Kidney (tissue), 14 donors: ENCODE data around the gene TAF6L. TPM values are rescaled to one million over a fixed set of nuclear protein-coding genes. Genes with fewer than 3 reads are reported as not detected.
"Not testable (repeated sequence)": the region's sequence is repeated elsewhere in the genome, so short reads cannot be mapped to it uniquely, and the experiment has no call there.

Source experiments
- DNase-seq, 5 donors: peaks; one replicate each; pipeline ENCODE4 v3.0.0-alpha.2; 2013 to 2020
- FAIRE-seq: peaks from 2 replicates; lab custom pipeline; 2012; peaks lifted over from hg19 to GRCh38; lab: Jason Lieb, UNC
- H3K27ac ChIP-seq, 2 donors: one replicate each; pipeline ENCODE4 v1.7.0; 2013; ENCODE audit warnings: low read depth in 2 of 2, low read length in 2 of 2, inconsistent platforms in 1 of 2
- H3K27me3 ChIP-seq: one replicate; pipeline ENCODE4 v1.7.1; 2013; ENCODE audit warnings: low read length, inconsistent platforms; ENCODE audit not compliant: control insufficient read depth, insufficient read depth
- H3K36me3 ChIP-seq, 3 donors: one replicate each; pipeline versions ENCODE4 v1.7.0 to v1.7.1; 2013; ENCODE audit warnings: low read length in 3 of 3, control low read depth in 1 of 3, inconsistent platforms in 1 of 3; ENCODE audit not compliant: insufficient read depth in 3 of 3, control insufficient read depth in 2 of 3
- H3K4me1 ChIP-seq, 3 donors: one replicate each; pipeline versions ENCODE4 v1.7.0 to v1.7.1; 2013; ENCODE audit warnings: low read length in 3 of 3, inconsistent platforms in 1 of 3, low read depth in 1 of 3; ENCODE audit not compliant: control insufficient read depth in 2 of 3, insufficient read depth in 2 of 3
- H3K4me3 ChIP-seq, 3 donors: one replicate each; pipeline versions ENCODE4 v1.7.0 to v1.8.1; 2013; ENCODE audit warnings: low read length in 3 of 3, control low read depth in 1 of 3, inconsistent platforms in 1 of 3
- H3K9ac ChIP-seq, 3 donors: one replicate each; pipeline versions ENCODE4 v1.7.0 to v1.7.1; 2013; ENCODE audit warnings: low read length in 3 of 3, control low read depth in 1 of 3, inconsistent platforms in 1 of 3
- H3K9me3 ChIP-seq, 3 donors: one replicate each; pipeline versions ENCODE4 v1.7.0 to v1.7.1; 2013; ENCODE audit warnings: low read length in 3 of 3, control low read depth in 1 of 3, inconsistent platforms in 1 of 3; ENCODE audit not compliant: control insufficient read depth in 2 of 3, insufficient read depth in 1 of 3
- intact Hi-C: fragments of 100-400 bp; cut with DNase I; formaldehyde crosslinking; loops from one replicate; pipeline ENCODE4 v1.11.1; 2022
- polyA plus RNA-seq: library from polyadenylated mRNA; stranded (reverse); fragments of 350-450 nt; fragmentation: Illumina TruSeq; extraction: RNeasy Lipid Tissue Mini Kit (QIAGEN cat#74804); gene quantifications from one replicate; pipeline ENCODE4 v1.2.3, GENCODE V29; 2014; ENCODE audit warnings: low read depth, low replicate concordance; ENCODE audit not compliant: insufficient read depth
- total RNA-seq: library from RNA; stranded (reverse); fragmentation: NEBNext Ultra II Directional; extraction: Animal tissue kit (Norgen Biotek cat#: 25700); gene quantifications from one replicate; pipeline ENCODE4 v1.2.1, GENCODE V29; 2021
- TF ChIP-seq, protein P1 (sequence below): IDR thresholded peaks from 3 replicates; pipeline ENCODE4 v1.5.1; 2012; ENCODE audit warnings: mild to moderate bottlenecking, moderate library complexity, borderline replicate concordance; ENCODE audit not compliant: insufficient read depth; ENCODE audit errors: extremely low read depth
- donor health status: control.
- donor health status: control.
- donor health status: control.
- donor health status: control.
- donor health status: control.
- donor health status: DM: yes; HTN: yes; CAD: no.
- donor health status: Normal renal cell carcinoma (clear cell type).

TAF6L gene
- total and polyA plus RNA-seq, 2 donors from 2014 or later: 19.3 to 27.1 TPM

DNA sequence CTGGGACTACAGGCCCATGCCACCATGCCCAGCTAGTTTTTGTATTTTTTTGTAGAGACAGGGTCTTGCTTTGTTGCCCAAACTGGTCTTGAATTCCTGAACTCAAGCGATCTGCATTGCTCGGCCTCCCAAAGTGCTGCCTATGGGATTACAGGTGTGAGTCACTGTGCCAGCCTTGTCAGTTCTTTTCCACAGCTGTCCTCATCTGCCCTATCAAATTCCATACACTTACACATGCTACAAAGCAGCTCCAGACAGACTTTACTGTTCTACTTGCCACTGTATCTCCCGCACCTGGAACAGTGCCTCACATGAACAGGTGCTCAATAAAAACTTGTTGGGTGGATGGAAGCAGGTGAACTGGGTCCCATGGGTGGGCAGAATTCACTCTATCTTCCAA, 52.5 kb downstream of the TAF6L start:
- DNase-seq: no peak
- H3K27ac ChIP-seq: no peak overlapping the region
- intact Hi-C loops: no loop called here
- H3K27me3 ChIP-seq: no peaks in the 10 kb centered on the region
- TF ChIP-seq, protein P1, sequence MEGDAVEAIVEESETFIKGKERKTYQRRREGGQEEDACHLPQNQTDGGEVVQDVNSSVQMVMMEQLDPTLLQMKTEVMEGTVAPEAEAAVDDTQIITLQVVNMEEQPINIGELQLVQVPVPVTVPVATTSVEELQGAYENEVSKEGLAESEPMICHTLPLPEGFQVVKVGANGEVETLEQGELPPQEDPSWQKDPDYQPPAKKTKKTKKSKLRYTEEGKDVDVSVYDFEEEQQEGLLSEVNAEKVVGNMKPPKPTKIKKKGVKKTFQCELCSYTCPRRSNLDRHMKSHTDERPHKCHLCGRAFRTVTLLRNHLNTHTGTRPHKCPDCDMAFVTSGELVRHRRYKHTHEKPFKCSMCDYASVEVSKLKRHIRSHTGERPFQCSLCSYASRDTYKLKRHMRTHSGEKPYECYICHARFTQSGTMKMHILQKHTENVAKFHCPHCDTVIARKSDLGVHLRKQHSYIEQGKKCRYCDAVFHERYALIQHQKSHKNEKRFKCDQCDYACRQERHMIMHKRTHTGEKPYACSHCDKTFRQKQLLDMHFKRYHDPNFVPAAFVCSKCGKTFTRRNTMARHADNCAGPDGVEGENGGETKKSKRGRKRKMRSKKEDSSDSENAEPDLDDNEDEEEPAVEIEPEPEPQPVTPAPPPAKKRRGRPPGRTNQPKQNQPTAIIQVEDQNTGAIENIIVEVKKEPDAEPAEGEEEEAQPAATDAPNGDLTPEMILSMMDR: no peak
- no peak overlapping the region for H3K4me3 ChIP-seq
- H3K9me3 ChIP-seq: no peaks in the 10 kb centered on the region
- peaks cover 11 to 46% (median 36%) of the 10 kb centered on the region in 3 donors for H3K36me3 ChIP-seq
- H3K9ac ChIP-seq: no peak overlapping the region
- FAIRE-seq: no peak
- no peaks in the 10 kb centered on the region for H3K4me1 ChIP-seq

DNA sequence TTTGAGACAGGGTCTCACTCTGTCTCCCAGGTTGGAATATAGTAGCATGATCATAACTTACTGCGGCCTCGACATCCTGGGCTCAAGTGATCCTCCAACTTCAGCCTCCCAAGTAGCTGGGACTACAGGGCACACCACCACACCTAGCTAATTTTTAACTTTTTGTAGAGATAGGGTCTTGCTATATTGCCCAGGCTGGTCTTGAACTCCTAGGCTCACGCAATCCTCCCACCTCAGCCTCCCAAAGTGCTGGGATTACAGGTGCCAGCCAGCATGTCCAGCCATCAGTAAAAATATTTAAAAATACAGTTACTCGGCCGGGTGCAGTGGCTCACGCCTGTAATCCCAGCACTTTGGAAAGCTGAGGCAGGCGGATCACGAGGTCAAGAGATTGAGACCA, 56.9 kb downstream of the TAF6L start:
- peaks cover 6 to 35% (median 29%) of the 10 kb centered on the region in 3 donors for H3K36me3 ChIP-seq
- DNase-seq, H3K27me3 ChIP-seq, H3K4me3 ChIP-seq, H3K9me3 ChIP-seq, H3K9ac ChIP-seq, FAIRE-seq, H3K27ac ChIP-seq, intact Hi-C loops: not testable (repeated sequence)
- H3K4me1 ChIP-seq: peaks cover 3 to 16% (median 6%) of the 10 kb centered on the region in 3 donors

DNA sequence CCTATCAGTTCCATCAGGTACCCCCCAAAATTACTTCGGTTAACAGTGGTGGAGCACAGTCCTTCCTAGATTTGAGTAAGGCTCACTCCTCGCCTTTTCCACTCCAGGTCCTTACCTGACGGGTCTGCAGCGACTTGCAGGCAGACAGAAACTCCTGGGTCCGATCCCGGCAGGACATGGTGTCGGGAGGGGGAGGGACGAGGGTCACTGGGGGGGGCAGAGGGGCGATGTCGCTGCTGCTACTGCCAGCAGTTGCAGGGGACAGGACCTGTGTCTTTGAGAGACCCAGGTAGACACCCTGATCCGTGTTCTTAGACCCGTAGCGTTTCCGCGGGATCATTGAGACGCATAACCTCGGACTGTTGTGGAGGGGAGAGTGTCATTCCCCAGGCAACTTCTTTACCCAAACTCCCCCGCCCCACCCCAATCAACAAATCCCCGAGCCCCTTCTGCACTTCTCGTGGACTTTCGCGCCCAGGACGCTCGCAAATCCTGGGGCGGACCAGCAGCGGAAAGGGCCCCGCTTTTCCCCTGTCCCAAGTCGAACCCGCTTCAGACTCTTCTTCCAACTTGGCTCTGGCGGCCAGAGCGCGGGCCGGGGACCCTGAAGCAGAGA, 59.8 kb downstream of the TAF6L start:
- H3K36me3 ChIP-seq: peaks cover 4 to 29% (median 13%) of the 10 kb centered on the region in 3 donors
- peak overlapping the region; percentile 76 to 95 (median 79) for H3K4me3 ChIP-seq
- TF ChIP-seq, protein P1: no peak
- no peaks in the 10 kb centered on the region for H3K27me3 ChIP-seq
- H3K9me3 ChIP-seq: no peaks in the 10 kb centered on the region
- H3K4me1 ChIP-seq: peaks cover 3 to 16% (median 6%) of the 10 kb centered on the region in 3 donors
- H3K9ac ChIP-seq: peak overlapping the region; percentile 62 to 89 (median 65)
- DNase-seq: peak in 4 of 5 donors; percentile 81 to 91 (median 88)
- H3K27ac ChIP-seq: peak overlapping the region; percentile 98 to 99
- intact Hi-C loops: no loop called here
- no peak for FAIRE-seq

DNA sequence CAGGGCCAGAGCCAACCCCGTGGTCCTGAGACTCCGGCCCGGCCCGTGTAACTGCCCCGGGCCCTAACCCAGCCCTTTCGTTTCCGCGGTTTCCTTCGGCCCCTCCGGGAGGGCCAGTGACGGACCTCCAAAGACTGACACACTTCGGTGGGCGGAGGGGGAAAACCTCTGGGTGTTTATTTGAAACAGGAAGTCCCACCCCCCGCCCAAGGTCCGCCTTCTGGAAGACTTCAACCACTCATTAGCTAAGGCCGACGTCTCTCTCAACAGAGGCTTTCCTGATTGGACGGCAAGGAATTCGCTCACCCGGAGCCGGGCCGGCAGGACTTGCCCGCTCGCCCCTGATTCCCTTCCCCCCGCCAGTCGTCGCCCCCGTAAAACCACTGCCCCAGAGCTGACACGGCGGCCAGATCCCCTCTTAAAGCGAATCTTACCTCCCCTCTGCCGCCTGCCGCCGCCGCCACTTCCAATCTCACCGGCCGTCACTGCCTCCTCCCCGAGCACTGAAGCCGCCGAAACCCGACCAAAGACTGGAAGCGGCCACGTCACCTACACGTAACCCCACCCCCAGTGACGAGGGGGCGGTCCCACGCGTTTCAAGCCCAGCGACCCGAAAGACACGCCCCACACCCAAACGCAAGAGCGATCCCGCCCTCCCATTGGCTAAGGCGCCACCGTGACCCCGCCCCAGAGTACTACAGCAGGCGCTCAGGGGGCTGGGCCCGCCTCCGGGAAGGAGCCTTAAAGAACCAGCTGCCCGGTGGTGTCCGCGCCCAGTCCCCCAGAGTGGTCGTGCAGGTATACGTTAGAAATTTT, 60.5 kb downstream of the TAF6L start, which contains the start of gene STX5:
Gene STX5 (minus strand): TSS at position 532 of the 816 bp plus-strand sequence. CDS start 808 bp downstream, outside the sequence.
- Histone ChIP-seq H3K27me3 (no peaks in the 10 kb centered on the region), H3K36me3 (peaks cover 4 to 32% (median 15%) of the 10 kb centered on the region in 3 donors), H3K4me3 (peak within 1 kb of the TSS; percentile 79 to 95 (median 89)), H3K4me1 (peaks cover 3 to 16% (median 6%) of the 10 kb centered on the region in 3 donors), H3K27ac (peak within 1 kb of the TSS; percentile 98 to 99), H3K9ac (peak within 1 kb of the TSS; percentile 62 to 99 (median 94)), H3K9me3 (no peaks in the 10 kb centered on the region)
- FAIRE-seq (peak; percentile 84), DNase-seq (peak; percentile 99 to 100 (median 100))
- intact Hi-C loops: no loop called here
- TF ChIP-seq, protein P1: no peak
